Transverse colon (tissue), 4 donors: Measurements from ENCODE around the gene ASB13. TPM values are rescaled to one million over a fixed set of nuclear protein-coding genes. Genes with fewer than 3 reads are reported as not detected.

ENCODE experiments used
- DNase-seq: peaks from one replicate; pipeline ENCODE4 v3.0.0-alpha.2; 2019
- H3K27ac ChIP-seq, 4 donors: fragments of 200-600 bp; sonication (generic); 2 replicates each; pipeline ENCODE4 v1.5.1; 2016 to 2018; ENCODE audit warnings: inconsistent platforms in 4 of 4
- H3K27me3 ChIP-seq: fragments of 200-600 bp; sonication (generic); 2 replicates; pipeline ENCODE4 v1.5.1; 2017; ENCODE audit warnings: inconsistent platforms
- H3K36me3 ChIP-seq, 4 donors: fragments of 200-600 bp; sonication (generic); 2 replicates each; pipeline ENCODE4 v1.5.1; 2017 to 2019; ENCODE audit warnings: inconsistent platforms in 4 of 4
- H3K4me1 ChIP-seq, 4 donors: fragments of 200-600 bp; sonication (generic); 2 replicates each; pipeline ENCODE4 v1.5.1; 2017 to 2020; ENCODE audit warnings: inconsistent platforms in 4 of 4
- H3K4me3 ChIP-seq, 4 donors: fragments of 200-600 bp; sonication (generic); 1 replicate in 1 of 4; 2 replicates in 3 of 4; pipeline versions ENCODE4 v1.5.1 to v1.6.1; 2017 to 2019; ENCODE audit warnings: inconsistent platforms in 4 of 4
- H3K9me3 ChIP-seq, 2 donors: fragments of 200-600 bp; sonication (generic); 2 replicates each; pipeline ENCODE4 v1.5.1; 2017 to 2019; ENCODE audit warnings: inconsistent platforms in 2 of 2
- EP300 ChIP-seq: sonication (generic); formaldehyde crosslinking; IDR thresholded peaks from one replicate; pipeline ENCODE4 v1.6.1; 2017; ENCODE audit warnings: antibody characterized with exemption, low read depth
- POLR2A ChIP-seq: fragments of 450-650 bp; IDR thresholded peaks from one replicate; pipeline ENCODE4 v1.6.1; 2016; ENCODE audit warnings: antibody characterized with exemption, mild to moderate bottlenecking, moderate library complexity
- POLR2AphosphoS5 ChIP-seq, 3 donors: sonication (generic); formaldehyde crosslinking; IDR thresholded peaks; one replicate each; pipeline ENCODE4 v1.6.1; 2016; ENCODE audit warnings: antibody characterized with exemption in 3 of 3
- WGBS, 2 donors: methylation state at CpG; one replicate each; pipeline ENCODE4 v1.1.5; 2018; ENCODE audit warnings: low coverage in 1 of 2; 5-methylcytosine and 5-hydroxymethylcytosine counted together
- in situ Hi-C, 4 donors: fragments of 200-750 bp; cut with MboI; loops; one replicate each; pipeline versions ENCODE4 v1.15.0 to v1.15.1; 2017; ENCODE audit warnings: low sequenced_read_pairs in 3 of 4, low pct_ligation_motif_present in 1 of 4, low pct_unique_long_range_greater_than_20kb in 1 of 4
- intact Hi-C: fragments of 100-400 bp; cut with DNase I; formaldehyde crosslinking; loops from one replicate; pipeline ENCODE4 v1.15.1; 2023; ENCODE audit warnings: low total_unique reads
- total RNA-seq, 4 donors: library from RNA; depleted of rRNA; stranded (reverse); fragments of >200 nt; gene quantifications; one replicate each; pipeline ENCODE4 v1.1.0, GENCODE V29; 2016
- TF ChIP-seq, protein P1 (sequence below), 5 experiments: fragments of 200-600 bp in 3 of 5; fragments of 450-650 bp in 2 of 5; sonication (generic) in 3 of 5; IDR thresholded peaks; 1 replicate in 2 of 5; 2 replicates in 3 of 5; pipeline ENCODE4 v1.5.1; 2016 to 2017; ENCODE audit warnings: antibody characterized with exemption in 5 of 5, inconsistent platforms in 3 of 5, mild to moderate bottlenecking in 2 of 5, moderate library complexity in 1 of 5

The ASB13 gene
- total RNA-seq, 4 donors from 2014 or later = 14.5 to 73.3 (median 61.0) TPM

DNA sequence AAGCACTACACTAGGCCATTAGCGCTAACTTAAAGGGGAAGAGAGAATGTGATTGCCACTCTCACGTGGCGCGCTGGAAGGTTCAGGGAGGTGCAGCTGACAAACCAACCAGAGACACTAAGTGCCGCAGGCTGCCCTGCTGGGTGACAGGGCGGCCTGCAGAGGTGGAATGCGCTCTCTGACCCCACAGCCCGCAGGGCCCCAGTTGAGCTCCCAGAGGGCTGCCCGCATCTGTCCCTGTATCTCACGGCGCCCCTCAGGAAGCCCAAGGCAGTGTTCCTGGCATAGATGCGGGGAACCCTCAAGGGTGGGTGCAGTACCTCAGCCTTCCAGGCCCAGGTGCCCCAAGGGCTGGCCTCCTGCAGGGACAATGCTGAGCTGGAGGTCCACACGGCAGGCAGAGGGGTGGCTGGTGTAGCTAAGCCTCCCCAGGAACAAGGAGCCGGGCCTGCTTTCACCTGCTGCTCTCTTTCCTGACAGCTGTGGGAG, 75.0 kb downstream of the ASB13 start:
- H3K27ac ChIP-seq = no peak overlapping the region
- no peak overlapping the region for H3K4me3 ChIP-seq
- no peaks in the 10 kb centered on the region for H3K9me3 ChIP-seq
- H3K27me3 ChIP-seq = no peaks in the 10 kb centered on the region
- WGBS, 2 donors = 85 to 96% methylated on average over 4 to 12 of the region's 14 CpGs
- H3K36me3 ChIP-seq = no peaks in the 10 kb centered on the region
- TF ChIP-seq EP300 (no peak), POLR2A (no peak), POLR2AphosphoS5 (IDR thresholded peaks at IDR 0.05) (no peak)
- TF ChIP-seq, protein P1, sequence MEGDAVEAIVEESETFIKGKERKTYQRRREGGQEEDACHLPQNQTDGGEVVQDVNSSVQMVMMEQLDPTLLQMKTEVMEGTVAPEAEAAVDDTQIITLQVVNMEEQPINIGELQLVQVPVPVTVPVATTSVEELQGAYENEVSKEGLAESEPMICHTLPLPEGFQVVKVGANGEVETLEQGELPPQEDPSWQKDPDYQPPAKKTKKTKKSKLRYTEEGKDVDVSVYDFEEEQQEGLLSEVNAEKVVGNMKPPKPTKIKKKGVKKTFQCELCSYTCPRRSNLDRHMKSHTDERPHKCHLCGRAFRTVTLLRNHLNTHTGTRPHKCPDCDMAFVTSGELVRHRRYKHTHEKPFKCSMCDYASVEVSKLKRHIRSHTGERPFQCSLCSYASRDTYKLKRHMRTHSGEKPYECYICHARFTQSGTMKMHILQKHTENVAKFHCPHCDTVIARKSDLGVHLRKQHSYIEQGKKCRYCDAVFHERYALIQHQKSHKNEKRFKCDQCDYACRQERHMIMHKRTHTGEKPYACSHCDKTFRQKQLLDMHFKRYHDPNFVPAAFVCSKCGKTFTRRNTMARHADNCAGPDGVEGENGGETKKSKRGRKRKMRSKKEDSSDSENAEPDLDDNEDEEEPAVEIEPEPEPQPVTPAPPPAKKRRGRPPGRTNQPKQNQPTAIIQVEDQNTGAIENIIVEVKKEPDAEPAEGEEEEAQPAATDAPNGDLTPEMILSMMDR (IDR thresholded peaks at IDR 0.05) = no peak
- peaks cover 4 to 9% (median 8%) of the 10 kb centered on the region in 4 donors for H3K4me1 ChIP-seq
- in situ Hi-C loops (no loop called here), intact Hi-C loops (no loop called here)
- DNase-seq = no peak

DNA sequence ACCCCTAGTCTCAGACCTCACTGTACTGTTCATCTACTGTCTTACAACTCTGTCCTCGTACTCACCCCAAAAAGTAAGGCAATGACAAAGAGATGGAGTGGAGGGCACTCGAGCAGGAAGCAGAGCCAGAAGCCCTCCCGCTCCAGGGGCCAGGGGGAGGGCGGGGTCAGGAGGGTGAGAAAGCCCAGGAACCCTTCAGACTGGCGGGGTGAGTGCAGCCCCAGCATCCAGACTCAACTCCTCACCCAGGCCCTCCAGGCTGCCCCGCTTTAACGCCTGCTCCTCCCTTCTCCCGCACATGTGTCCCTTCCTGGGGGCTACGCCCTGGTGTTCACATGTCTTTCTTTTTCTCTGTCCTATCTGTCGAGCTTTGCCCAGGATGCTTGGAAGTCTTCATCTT, 75.6 kb downstream of the ASB13 start:
- WGBS, 2 donors = 85 to 88% methylated on average over 5 to 10 of the region's 10 CpGs
- intact Hi-C loops = no loop called here

DNA sequence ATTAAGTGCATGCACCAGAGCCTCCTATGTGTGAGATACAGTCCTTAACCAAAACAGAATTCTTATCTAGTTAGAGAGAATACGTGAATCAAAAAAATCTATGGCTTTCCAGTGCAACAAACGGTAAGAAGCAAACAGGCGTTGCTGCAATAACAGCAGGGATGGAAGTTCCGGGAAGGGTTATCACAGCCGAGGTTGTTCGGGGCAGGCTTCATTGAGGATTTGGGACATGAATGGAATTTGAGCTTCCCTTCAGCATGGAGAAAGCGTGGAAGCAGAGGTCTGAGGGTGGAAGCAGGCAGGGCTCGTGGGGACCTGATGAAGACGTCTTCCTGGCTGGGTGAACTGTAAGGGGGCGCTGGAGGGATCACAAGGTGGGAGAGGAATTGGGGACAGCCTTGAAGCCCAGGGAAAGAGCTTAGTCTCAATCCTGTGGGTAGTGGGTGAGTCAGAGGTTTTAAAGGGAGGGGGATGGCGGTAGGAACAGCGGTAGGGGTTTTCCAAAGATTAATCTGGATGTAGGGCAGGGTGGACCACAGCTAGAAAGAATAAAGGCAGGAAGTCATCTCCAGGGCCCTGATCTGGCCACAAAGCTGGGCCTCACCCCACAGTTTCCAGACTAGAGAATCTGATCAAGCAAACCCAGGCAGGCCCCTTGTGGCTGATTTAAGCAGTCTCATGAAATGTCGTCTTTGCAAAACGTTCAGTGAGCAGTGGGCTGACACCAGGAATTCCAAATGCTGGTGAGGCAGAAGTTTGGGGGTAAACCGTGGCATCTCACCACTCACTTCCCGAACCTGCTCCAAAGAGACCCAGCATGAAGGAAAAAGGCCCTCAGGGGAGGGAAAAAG, 76.5 kb downstream of the ASB13 start:
- Histone ChIP-seq H3K4me1 (peaks cover 10 to 17% (median 14%) of the 10 kb centered on the region in 4 donors), H3K36me3 (no peaks in the 10 kb centered on the region), H3K4me3 (no peak overlapping the region), H3K27me3 (no peaks in the 10 kb centered on the region), H3K27ac (no peak overlapping the region), H3K9me3 (no peaks in the 10 kb centered on the region)
- intact Hi-C loops (no loop called here), in situ Hi-C loops (no loop called here)
- TF ChIP-seq EP300 (no peak), POLR2A (no peak), POLR2AphosphoS5 (IDR thresholded peaks at IDR 0.05) (no peak)
- TF ChIP-seq, protein P1 (IDR thresholded peaks at IDR 0.05) = no peak
- DNase-seq = no peak
- 79 to 90% methylated on average over 8 to 16 of the region's 16 CpGs for WGBS, 2 donors

More for the DNA sequence above, 75.6 kb downstream of the ASB13 start:
- H3K4me1 ChIP-seq = peaks cover 4 to 11% (median 10%) of the 10 kb centered on the region in 4 donors
- H3K36me3 ChIP-seq = no peaks in the 10 kb centered on the region
- no peak for DNase-seq
- no peak overlapping the region for H3K4me3 ChIP-seq
- no peak overlapping the region for H3K27ac ChIP-seq
- TF ChIP-seq, protein P1 (IDR thresholded peaks at IDR 0.05) = no peak
- TF ChIP-seq POLR2A = no peak
- TF ChIP-seq EP300 = no peak
- TF ChIP-seq POLR2AphosphoS5 (IDR thresholded peaks at IDR 0.05) = no peak
- in situ Hi-C loops = no loop called here
- H3K9me3 ChIP-seq = no peaks in the 10 kb centered on the region
- no peaks in the 10 kb centered on the region for H3K27me3 ChIP-seq

DNA sequence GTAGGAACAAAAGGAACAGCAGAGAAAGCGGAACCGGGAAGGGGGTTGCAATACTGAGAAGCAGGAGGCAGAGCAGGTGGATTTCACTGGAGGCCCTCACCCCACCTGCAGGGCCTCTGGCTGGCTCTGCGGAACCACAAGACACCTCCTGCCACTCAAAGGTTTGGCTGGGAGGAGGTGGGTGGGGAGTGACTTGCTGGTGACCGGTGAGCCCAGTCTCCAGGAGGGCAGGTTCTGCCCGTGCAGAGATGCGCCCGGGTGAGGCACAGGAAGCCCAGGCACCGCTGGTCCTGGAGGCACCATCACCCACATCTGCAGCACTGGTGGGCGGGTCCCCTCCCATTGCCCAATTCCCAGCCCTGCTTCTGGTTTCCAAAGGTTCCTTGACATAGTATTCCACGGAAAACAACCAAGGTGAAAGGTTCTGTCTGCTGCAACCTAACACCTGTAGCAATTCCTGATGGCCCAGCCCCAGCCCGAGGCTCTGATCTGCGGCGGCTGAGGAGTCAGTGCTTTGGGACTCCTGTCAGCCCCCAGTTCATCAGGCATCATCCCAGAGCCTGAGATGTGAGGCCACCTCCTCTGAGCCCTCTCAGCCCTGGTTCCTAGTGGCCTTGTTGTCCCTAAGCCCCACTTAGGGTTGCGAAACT, 77.3 kb downstream of the ASB13 start:
- Histone ChIP-seq H3K27ac (no peak overlapping the region), H3K36me3 (no peaks in the 10 kb centered on the region), H3K4me1 (peaks cover 10 to 17% (median 14%) of the 10 kb centered on the region in 4 donors), H3K9me3 (no peaks in the 10 kb centered on the region), H3K4me3 (no peak overlapping the region), H3K27me3 (no peaks in the 10 kb centered on the region)
- WGBS, 2 donors = 88 to 91% methylated on average over 4 to 11 of the region's 14 CpGs
- in situ Hi-C loops (no loop called here), intact Hi-C loops (no loop called here)
- TF ChIP-seq, protein P1 (IDR thresholded peaks at IDR 0.05) = no peak
- TF ChIP-seq EP300 (no peak), POLR2AphosphoS5 (IDR thresholded peaks at IDR 0.05) (no peak), POLR2A (no peak)
- DNase-seq = peak; percentile 37
